GM19025 (cell line): ENCODE measurements around the gene ATCAY.

Source experiments
- ATAC-seq: cut with Tn5 transposase; IDR thresholded peaks from one replicate; pipeline ENCODE4 v1.9.1; 2021; ENCODE audit warnings: mild to moderate bottlenecking, low read depth, moderate library complexity; ENCODE audit not compliant: unreplicated experiment

Gene ATCAY

GRCh38 chr19:3880471-3881271, at the start of gene ATCAY:
Gene ATCAY, plus strand, starts transcription at chr19:3880685. Its CDS starts 5,083 bp downstream, at chr19:3885768.
- ATAC-seq: no peak

- no peak for ATAC-seq
These were observed 48.9 kb upstream of the ATCAY start for GRCh38 chr19:3831601-3832000.

- ATAC-seq: no peak
These were observed 48.5 kb upstream of the ATCAY start for GRCh38 chr19:3832001-3832400.

- no peak for ATAC-seq
These were observed 46.7 kb upstream of the ATCAY start for GRCh38 chr19:3833578-3834348.

- ATAC-seq: no peak
These were observed 46.0 kb upstream of the ATCAY start for GRCh38 chr19:3834349-3835054.

- ATAC-seq: no peak
These were observed 45.4 kb upstream of the ATCAY start for GRCh38 chr19:3835055-3835435.

GRCh38 chr19:3836887-3837286, 43.6 kb upstream of the ATCAY start:
- no peak for ATAC-seq

GRCh38 chr19:3837332-3837731, 43.2 kb upstream of the ATCAY start:
- ATAC-seq: no peak

GRCh38 chr19:3837922-3838321, 42.6 kb upstream of the ATCAY start:
- ATAC-seq: no peak

- ATAC-seq: no peak
These were observed 41.8 kb upstream of the ATCAY start for GRCh38 chr19:3838661-3839060.

- ATAC-seq: no peak
These were observed 40.5 kb upstream of the ATCAY start for GRCh38 chr19:3839941-3840340.

GRCh38 chr19:3840804-3841203, 39.7 kb upstream of the ATCAY start:
- ATAC-seq: no peak

GRCh38 chr19:3842948-3843347, 37.5 kb upstream of the ATCAY start:
- ATAC-seq: no peak

GRCh38 chr19:3844596-3844995, 35.9 kb upstream of the ATCAY start:
- no peak for ATAC-seq

- no peak for ATAC-seq
These were observed 31.4 kb upstream of the ATCAY start for GRCh38 chr19:3849092-3849491.

- ATAC-seq: no peak
These were observed 30.7 kb upstream of the ATCAY start for GRCh38 chr19:3849787-3850186.

GRCh38 chr19:3850320-3850972, 30.0 kb upstream of the ATCAY start:
- no peak for ATAC-seq

- no peak for ATAC-seq
These were observed 29.0 kb upstream of the ATCAY start for GRCh38 chr19:3851254-3852176.

- no peak for ATAC-seq
These were observed 28.3 kb upstream of the ATCAY start for GRCh38 chr19:3852177-3852511.
